ENCODE results near the gene PSMC4. TPM values are rescaled to one million over a fixed set of nuclear protein-coding genes. Genes with fewer than 3 reads are reported as not detected.

Gene PSMC4
- total RNA-seq, 1 donor, result 85.2 TPM

GRCh38 chr19:39969266-39969665 is 1.7 kb upstream of the PSMC4 start:
- no peak for DNase-seq (ENCODE audit: low read depth)
- TF ChIP-seq CTCF (IDR thresholded peaks at IDR 0.05; ENCODE audit: insufficient read depth, low read length), result no peak
- no peak overlapping the region for H3K4me3 ChIP-seq (ENCODE audit: low read depth, low read length)

DNA sequence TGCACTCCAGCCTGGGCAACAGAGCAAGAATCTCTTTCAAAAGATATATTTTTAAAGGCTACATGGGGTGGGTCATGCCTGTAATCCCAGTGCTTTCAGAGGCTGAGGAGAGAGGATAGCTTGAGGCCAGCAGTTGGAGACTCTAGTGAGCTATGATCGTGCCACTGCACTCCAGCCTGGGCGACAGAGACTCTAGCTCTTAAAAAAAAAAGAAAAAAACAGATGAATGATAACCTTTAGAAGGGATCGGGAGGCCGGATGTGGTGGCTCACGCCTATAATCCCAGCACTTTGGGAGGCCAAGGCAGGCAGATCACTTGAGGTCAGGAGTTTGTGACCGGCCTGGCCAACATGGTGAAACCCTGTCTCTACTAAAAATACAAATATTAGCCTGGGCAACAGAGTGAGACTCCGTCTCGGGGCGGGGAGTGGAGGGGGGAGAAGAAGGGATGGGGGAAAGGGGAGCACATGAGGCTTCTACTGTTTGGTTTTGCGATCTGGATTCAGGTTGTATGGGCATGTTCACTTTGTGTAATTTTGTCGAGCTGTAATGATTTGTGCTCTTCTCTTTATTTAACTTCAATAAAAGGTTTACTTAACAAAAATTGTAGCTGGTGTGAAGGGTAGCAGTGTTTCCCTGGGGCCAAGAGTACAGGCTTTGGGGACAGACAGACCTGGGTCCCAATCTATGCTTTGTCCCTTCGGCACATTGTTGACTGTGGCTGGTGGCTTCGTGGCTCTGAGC is 1.1 kb upstream of the PSMC4 start:
- peak overlapping the region; percentile 92 for H3K4me3 ChIP-seq (ENCODE audit: low read depth, low read length)
- DNase-seq (ENCODE audit: low read depth), result no peak
- TF ChIP-seq CTCF (IDR thresholded peaks at IDR 0.05; ENCODE audit: insufficient read depth, low read length), result no peak

GRCh38 chr19:39970425-39970674 is 615 bp upstream of the PSMC4 start:
- no peak for TF ChIP-seq CTCF (IDR thresholded peaks at IDR 0.05; ENCODE audit: insufficient read depth, low read length)
- H3K4me3 ChIP-seq (ENCODE audit: low read depth, low read length), result peak overlapping the region; percentile 92
- DNase-seq (ENCODE audit: low read depth), result no peak

- DNase-seq (ENCODE audit: low read depth), result peak; percentile 9
- no peak for TF ChIP-seq CTCF (IDR thresholded peaks at IDR 0.05; ENCODE audit: insufficient read depth, low read length)
- H3K4me3 ChIP-seq (ENCODE audit: low read depth, low read length), result peak overlapping the region; percentile 97
Observed at GRCh38 chr19:39971380-39972035, 543 bp downstream of the PSMC4 start.

DNA sequence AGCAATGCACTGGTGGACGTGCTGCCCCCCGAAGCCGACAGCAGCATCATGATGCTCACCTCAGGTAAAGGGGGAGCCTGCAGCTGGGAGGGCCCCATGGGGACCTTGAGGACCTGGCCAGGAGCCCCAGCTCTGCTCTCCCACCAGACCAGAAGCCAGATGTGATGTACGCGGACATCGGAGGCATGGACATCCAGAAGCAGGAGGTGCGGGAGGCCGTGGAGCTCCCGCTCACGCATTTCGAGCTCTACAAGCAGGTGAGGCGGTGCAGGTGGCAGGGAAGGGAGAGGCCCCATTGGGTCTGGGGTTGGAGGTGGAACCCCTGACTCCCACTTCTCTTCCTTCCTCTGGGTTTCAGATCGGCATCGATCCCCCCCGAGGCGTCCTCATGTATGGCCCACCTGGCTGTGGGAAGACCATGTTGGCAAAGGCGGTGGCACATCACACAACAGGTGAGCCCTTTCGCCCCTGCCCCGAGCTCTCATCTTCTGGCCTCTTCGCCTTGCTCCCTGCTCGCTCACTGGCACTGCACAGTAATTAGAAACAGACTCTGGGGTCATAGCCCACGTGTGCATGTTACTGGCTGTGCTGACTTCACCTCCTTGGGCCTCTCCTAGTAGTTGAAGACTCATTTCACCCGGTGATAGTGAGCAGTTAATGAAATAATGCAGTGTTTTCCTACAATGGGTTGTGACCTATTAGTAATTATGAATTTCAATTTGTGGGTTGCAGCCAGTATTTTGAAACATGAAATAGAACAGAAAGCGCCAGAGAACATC is 3.6 kb downstream of the PSMC4 start:
- no peak for DNase-seq (ENCODE audit: low read depth)

GRCh38 chr19:39982883-39983282 is 11.9 kb downstream of the PSMC4 start:
- H3K4me3 ChIP-seq (ENCODE audit: low read depth, low read length), result no peak overlapping the region
- TF ChIP-seq CTCF (IDR thresholded peaks at IDR 0.05; ENCODE audit: insufficient read depth, low read length), result no peak
- no peak for DNase-seq (ENCODE audit: low read depth)

More for the DNA sequence above, 3.6 kb downstream of the PSMC4 start:
- TF ChIP-seq CTCF (IDR thresholded peaks at IDR 0.05; ENCODE audit: insufficient read depth, low read length), result no peak
- no peak overlapping the region for H3K4me3 ChIP-seq (ENCODE audit: low read depth, low read length)
